Measurements from ENCODE around the gene FBXL7.

- TF ChIP-seq CTCF (IDR thresholded peaks at IDR 0.05) (no peak), POLR2A (IDR thresholded peaks at IDR 0.05) (no peak)
These were observed 227.4 kb downstream of the FBXL7 start for GRCh38 chr5:15727375-15727774.

Data from right lobe of liver (tissue), 4 donors.